ENCODE results near the gene KHK.

The KHK gene

DNA sequence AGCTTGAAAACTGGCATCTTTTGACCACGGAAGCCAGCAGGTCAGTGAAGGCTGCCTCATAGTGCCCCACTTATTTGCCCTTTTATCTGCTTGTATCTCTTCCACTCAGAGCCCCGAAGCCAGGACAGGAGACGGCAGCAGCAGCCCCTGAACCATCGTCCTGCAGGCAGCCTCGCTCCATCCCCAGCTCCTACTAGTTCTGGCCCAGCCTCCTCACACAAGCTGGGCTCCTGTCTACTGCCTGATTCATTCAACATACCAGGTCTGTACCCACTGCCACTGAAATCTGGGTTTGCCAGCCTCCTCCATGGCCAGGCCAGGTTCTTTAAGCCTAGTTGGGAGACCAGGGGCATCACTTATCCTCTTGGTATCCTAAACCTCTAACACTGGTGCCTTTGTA lies 19.2 kb upstream of the KHK start:
- TF ChIP-seq POLR2AphosphoS5 (IDR thresholded peaks at IDR 0.05; ENCODE audit: low read depth) = no peak
- TF ChIP-seq, protein P1, sequence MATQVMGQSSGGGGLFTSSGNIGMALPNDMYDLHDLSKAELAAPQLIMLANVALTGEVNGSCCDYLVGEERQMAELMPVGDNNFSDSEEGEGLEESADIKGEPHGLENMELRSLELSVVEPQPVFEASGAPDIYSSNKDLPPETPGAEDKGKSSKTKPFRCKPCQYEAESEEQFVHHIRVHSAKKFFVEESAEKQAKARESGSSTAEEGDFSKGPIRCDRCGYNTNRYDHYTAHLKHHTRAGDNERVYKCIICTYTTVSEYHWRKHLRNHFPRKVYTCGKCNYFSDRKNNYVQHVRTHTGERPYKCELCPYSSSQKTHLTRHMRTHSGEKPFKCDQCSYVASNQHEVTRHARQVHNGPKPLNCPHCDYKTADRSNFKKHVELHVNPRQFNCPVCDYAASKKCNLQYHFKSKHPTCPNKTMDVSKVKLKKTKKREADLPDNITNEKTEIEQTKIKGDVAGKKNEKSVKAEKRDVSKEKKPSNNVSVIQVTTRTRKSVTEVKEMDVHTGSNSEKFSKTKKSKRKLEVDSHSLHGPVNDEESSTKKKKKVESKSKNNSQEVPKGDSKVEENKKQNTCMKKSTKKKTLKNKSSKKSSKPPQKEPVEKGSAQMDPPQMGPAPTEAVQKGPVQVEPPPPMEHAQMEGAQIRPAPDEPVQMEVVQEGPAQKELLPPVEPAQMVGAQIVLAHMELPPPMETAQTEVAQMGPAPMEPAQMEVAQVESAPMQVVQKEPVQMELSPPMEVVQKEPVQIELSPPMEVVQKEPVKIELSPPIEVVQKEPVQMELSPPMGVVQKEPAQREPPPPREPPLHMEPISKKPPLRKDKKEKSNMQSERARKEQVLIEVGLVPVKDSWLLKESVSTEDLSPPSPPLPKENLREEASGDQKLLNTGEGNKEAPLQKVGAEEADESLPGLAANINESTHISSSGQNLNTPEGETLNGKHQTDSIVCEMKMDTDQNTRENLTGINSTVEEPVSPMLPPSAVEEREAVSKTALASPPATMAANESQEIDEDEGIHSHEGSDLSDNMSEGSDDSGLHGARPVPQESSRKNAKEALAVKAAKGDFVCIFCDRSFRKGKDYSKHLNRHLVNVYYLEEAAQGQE (IDR thresholded peaks at IDR 0.05; ENCODE audit: insufficient replicate concordance, low read depth) = no peak
- TF ChIP-seq, protein P2, sequence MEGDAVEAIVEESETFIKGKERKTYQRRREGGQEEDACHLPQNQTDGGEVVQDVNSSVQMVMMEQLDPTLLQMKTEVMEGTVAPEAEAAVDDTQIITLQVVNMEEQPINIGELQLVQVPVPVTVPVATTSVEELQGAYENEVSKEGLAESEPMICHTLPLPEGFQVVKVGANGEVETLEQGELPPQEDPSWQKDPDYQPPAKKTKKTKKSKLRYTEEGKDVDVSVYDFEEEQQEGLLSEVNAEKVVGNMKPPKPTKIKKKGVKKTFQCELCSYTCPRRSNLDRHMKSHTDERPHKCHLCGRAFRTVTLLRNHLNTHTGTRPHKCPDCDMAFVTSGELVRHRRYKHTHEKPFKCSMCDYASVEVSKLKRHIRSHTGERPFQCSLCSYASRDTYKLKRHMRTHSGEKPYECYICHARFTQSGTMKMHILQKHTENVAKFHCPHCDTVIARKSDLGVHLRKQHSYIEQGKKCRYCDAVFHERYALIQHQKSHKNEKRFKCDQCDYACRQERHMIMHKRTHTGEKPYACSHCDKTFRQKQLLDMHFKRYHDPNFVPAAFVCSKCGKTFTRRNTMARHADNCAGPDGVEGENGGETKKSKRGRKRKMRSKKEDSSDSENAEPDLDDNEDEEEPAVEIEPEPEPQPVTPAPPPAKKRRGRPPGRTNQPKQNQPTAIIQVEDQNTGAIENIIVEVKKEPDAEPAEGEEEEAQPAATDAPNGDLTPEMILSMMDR (IDR thresholded peaks at IDR 0.05; ENCODE audit: insufficient read depth, low read length) = no peak
- no peak for TF ChIP-seq SPI1 (IDR thresholded peaks at IDR 0.05; ENCODE audit: borderline replicate concordance, low read depth)
- TF ChIP-seq GABPA (IDR thresholded peaks at IDR 0.05; ENCODE audit: low read depth) = no peak
- Histone ChIP-seq H3K4me3 (replicated peaks; ENCODE audit: insufficient read depth, low read length) (no peak overlapping the region), H3K27ac (replicated peaks) (no peak overlapping the region), H3K27me3 (ENCODE audit: insufficient read depth, poor library complexity, severe bottlenecking) (no peaks in the 10 kb centered on the region)
- no peak for DNase-seq (ENCODE audit: low read depth in 1 of 2, low spot score in 1 of 2)

DNA sequence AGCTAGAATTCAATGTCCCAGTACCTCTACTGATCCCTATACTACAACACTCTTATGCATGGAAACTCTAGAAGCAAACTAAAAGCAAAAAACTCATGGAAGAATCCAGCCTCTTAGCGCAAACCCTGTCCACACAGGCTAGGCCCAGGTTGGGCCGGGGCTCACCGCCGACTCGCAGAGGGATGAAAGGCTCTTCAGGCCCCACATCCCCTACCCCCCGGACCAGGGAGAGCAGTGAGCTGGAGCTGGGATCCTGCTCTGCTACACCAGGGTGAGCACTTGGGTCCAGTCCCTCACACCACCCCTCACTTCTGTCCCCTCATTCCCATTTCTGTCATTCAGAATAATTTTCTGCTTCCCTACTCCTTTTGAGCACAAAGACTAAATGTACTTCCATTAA lies 17.1 kb upstream of the KHK start:
- DNase-seq (ENCODE audit: low read depth in 1 of 2, low spot score in 1 of 2) = no peak
- no peak overlapping the region for H3K4me3 ChIP-seq (replicated peaks; ENCODE audit: insufficient read depth, low read length)
- TF ChIP-seq, protein P2 (IDR thresholded peaks at IDR 0.05; ENCODE audit: insufficient read depth, low read length) = no peak
- TF ChIP-seq SPI1 (IDR thresholded peaks at IDR 0.05; ENCODE audit: borderline replicate concordance, low read depth) (no peak), POLR2AphosphoS5 (IDR thresholded peaks at IDR 0.05; ENCODE audit: low read depth) (no peak), GABPA (IDR thresholded peaks at IDR 0.05; ENCODE audit: low read depth) (no peak)
- TF ChIP-seq, protein P1 (IDR thresholded peaks at IDR 0.05; ENCODE audit: insufficient replicate concordance, low read depth) = no peak
- no peak overlapping the region for H3K27ac ChIP-seq (replicated peaks)
- no peaks in the 10 kb centered on the region for H3K27me3 ChIP-seq (ENCODE audit: insufficient read depth, poor library complexity, severe bottlenecking)

DNA sequence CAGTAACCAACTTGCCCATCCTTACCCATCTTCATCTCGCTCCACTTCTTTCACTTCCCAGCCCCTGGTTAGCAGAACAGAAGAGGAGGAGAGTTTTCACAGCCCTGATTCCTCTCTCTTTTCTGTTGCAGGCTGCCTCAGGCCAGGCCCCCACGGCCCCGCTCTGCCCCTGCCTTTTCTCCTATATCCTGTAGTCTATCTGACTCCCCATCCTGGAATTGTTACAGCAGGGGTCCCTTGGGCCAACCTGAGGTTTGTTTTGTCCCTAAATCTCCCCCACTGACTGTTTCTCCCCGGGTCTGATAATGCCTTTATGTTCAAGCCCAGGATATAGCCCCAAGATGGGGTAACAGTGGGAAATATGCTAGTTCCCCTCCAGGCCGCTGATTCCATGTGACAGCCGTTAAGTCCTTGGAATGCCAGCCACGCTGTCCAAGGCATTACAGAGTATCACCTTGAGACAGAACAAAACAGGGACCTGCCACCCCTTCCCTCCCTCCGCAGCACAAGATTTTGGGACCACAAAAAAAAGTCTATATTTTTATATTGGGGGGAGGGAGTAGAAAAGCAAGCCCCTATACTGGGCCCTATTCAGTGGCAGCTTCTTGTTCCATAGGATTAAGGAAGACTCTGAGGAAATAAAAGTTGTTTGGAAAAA lies 16.5 kb upstream of the KHK start:
- DNase-seq (ENCODE audit: low read depth in 1 of 2, low spot score in 1 of 2) = no peak
- Histone ChIP-seq H3K4me3 (replicated peaks; ENCODE audit: insufficient read depth, low read length) (peak overlapping the region; percentile 92), H3K27me3 (ENCODE audit: insufficient read depth, poor library complexity, severe bottlenecking) (no peaks in the 10 kb centered on the region), H3K27ac (replicated peaks) (no peak overlapping the region)
- TF ChIP-seq SPI1 (IDR thresholded peaks at IDR 0.05; ENCODE audit: borderline replicate concordance, low read depth) (no peak), GABPA (IDR thresholded peaks at IDR 0.05; ENCODE audit: low read depth) (no peak), POLR2AphosphoS5 (IDR thresholded peaks at IDR 0.05; ENCODE audit: low read depth) (no peak)
- TF ChIP-seq, protein P2 (IDR thresholded peaks at IDR 0.05; ENCODE audit: insufficient read depth, low read length) = no peak
- TF ChIP-seq, protein P1 (IDR thresholded peaks at IDR 0.05; ENCODE audit: insufficient replicate concordance, low read depth) = no peak

Measured in HL-60 (cell line).